GM18508 (cell line): ENCODE results near the gene PGPEP1.
"Not testable (repeated sequence)": the region's sequence is repeated elsewhere in the genome, so short reads cannot be mapped to it uniquely, and the experiment has no call there.

Experiments used
- ATAC-seq: cut with Tn5 transposase; IDR thresholded peaks from one replicate; pipeline ENCODE4 v1.9.1; 2021; ENCODE audit warnings: moderate number of reproducible peaks; ENCODE audit not compliant: insufficient read depth, unreplicated experiment

Gene PGPEP1

GRCh38 chr19:18330868-18331267, 9.5 kb upstream of the PGPEP1 start:
- ATAC-seq = no peak

GRCh38 chr19:18332917-18333530, 7.4 kb upstream of the PGPEP1 start:
- ATAC-seq = no peak

- no peak for ATAC-seq
These were observed 6.7 kb upstream of the PGPEP1 start for GRCh38 chr19:18333680-18334079.

- ATAC-seq = no peak
These were observed 4.3 kb upstream of the PGPEP1 start for GRCh38 chr19:18336121-18336520.

- ATAC-seq = no peak
These were observed 1.9 kb upstream of the PGPEP1 start for GRCh38 chr19:18338541-18338940.

GRCh38 chr19:18339723-18340122, 675 bp upstream of the PGPEP1 start:
- no peak for ATAC-seq

GRCh38 chr19:18340990-18341868, 831 bp downstream of the PGPEP1 start:
- ATAC-seq = no peak

- ATAC-seq = no peak
These were observed 1.8 kb downstream of the PGPEP1 start for GRCh38 chr19:18342090-18342632.

- no peak for ATAC-seq
These were observed 4.2 kb downstream of the PGPEP1 start for GRCh38 chr19:18344582-18344950.

GRCh38 chr19:18345296-18345695, 4.9 kb downstream of the PGPEP1 start:
- no peak for ATAC-seq

- ATAC-seq = no peak
These were observed 5.7 kb downstream of the PGPEP1 start for GRCh38 chr19:18346091-18346490.

GRCh38 chr19:18348171-18348570, 7.8 kb downstream of the PGPEP1 start:
- no peak for ATAC-seq

GRCh38 chr19:18348818-18349339, 8.5 kb downstream of the PGPEP1 start:
- ATAC-seq = not testable (repeated sequence)

GRCh38 chr19:18349524-18350128, 9.2 kb downstream of the PGPEP1 start:
- ATAC-seq = no peak

- ATAC-seq = no peak
These were observed 10.1 kb downstream of the PGPEP1 start for GRCh38 chr19:18350490-18350889.

- no peak for ATAC-seq
These were observed 11.1 kb downstream of the PGPEP1 start for GRCh38 chr19:18351544-18351943.

- ATAC-seq = no peak
These were observed 13.1 kb downstream of the PGPEP1 start for GRCh38 chr19:18353378-18354005.

GRCh38 chr19:18354743-18355142, 14.3 kb downstream of the PGPEP1 start:
- not testable (repeated sequence) for ATAC-seq

- ATAC-seq = no peak
These were observed 16.6 kb downstream of the PGPEP1 start for GRCh38 chr19:18357041-18357440.

GRCh38 chr19:18361646-18362045, 21.2 kb downstream of the PGPEP1 start:
- no peak for ATAC-seq
